ENCODE data around the gene POLD1.

Gene POLD1

GRCh38 chr19:50376166-50377050 is 7.7 kb upstream of the POLD1 start, which contains the start of gene NR1H2:
Gene NR1H2 (plus strand): TSS chr19:50376457. CDS start chr19:50377606, 1,149 bp downstream.
- peaks cover 14% of the 10 kb centered on the region for H3F3A ChIP-seq (ENCODE audit: insufficient read depth)
- peak within 1 kb of the TSS; percentile 97 for H3K4me3 ChIP-seq (ENCODE audit: insufficient read depth, low read length, poor library complexity, severe bottlenecking)
- no peaks in the 10 kb centered on the region for H3K27me3 ChIP-seq (ENCODE audit: low read length)
- no peaks in the 10 kb centered on the region for H3K79me2 ChIP-seq (ENCODE audit: insufficient read depth, low read length)
- TF ChIP-seq CTCF (IDR thresholded peaks at IDR 0.05; ENCODE audit: insufficient read depth, low read length, poor library complexity, severe bottlenecking) (no peak), EZH2phosphoT487 (conservative IDR thresholded peaks at IDR 0.05; ENCODE audit: low read length) (no peak)
- H2AFZ ChIP-seq (ENCODE audit: low read depth, low read length, severe bottlenecking), result peak within 1 kb of the TSS; percentile 96
- no peaks in the 10 kb centered on the region for H3K9me3 ChIP-seq (ENCODE audit: insufficient read depth, low read length)
- H4K20me1 ChIP-seq (ENCODE audit: low read depth, low read length), result no peaks in the 10 kb centered on the region
- peak within 1 kb of the TSS; percentile 93 for H3K9ac ChIP-seq (ENCODE audit: low read length)
- peak within 1 kb of the TSS; percentile 99 for H3K4me2 ChIP-seq (ENCODE audit: low read depth, low read length, poor library complexity, severe bottlenecking)
- H3K27ac ChIP-seq (ENCODE audit: low read depth, low read length), result peak within 1 kb of the TSS; percentile 94
- H3K9me2 ChIP-seq (replicated peaks; ENCODE audit: insufficient read depth, low read length), result no peaks in the 10 kb centered on the region
- H3K36me3 ChIP-seq (ENCODE audit: low read length), result no peaks in the 10 kb centered on the region

GRCh38 chr19:50377051-50377461 is 7.1 kb upstream of the POLD1 start:
- Histone ChIP-seq H3F3A (ENCODE audit: insufficient read depth) (peaks cover 13% of the 10 kb centered on the region), H3K9me2 (replicated peaks; ENCODE audit: insufficient read depth, low read length) (no peaks in the 10 kb centered on the region), H3K4me2 (ENCODE audit: low read depth, low read length, poor library complexity, severe bottlenecking) (peak overlapping the region; percentile 99), H3K4me3 (ENCODE audit: insufficient read depth, low read length, poor library complexity, severe bottlenecking) (peak overlapping the region; percentile 48), H3K79me2 (ENCODE audit: insufficient read depth, low read length) (no peaks in the 10 kb centered on the region), H3K9ac (ENCODE audit: low read length) (no peak overlapping the region), H3K36me3 (ENCODE audit: low read length) (no peaks in the 10 kb centered on the region), H4K20me1 (ENCODE audit: low read depth, low read length) (no peaks in the 10 kb centered on the region), H3K9me3 (ENCODE audit: insufficient read depth, low read length) (no peaks in the 10 kb centered on the region), H2AFZ (ENCODE audit: low read depth, low read length, severe bottlenecking) (no peak overlapping the region), H3K27me3 (ENCODE audit: low read length) (no peaks in the 10 kb centered on the region), H3K27ac (ENCODE audit: low read depth, low read length) (no peak overlapping the region)
- no peak for TF ChIP-seq CTCF (IDR thresholded peaks at IDR 0.05; ENCODE audit: insufficient read depth, low read length, poor library complexity, severe bottlenecking)
- TF ChIP-seq EZH2phosphoT487 (conservative IDR thresholded peaks at IDR 0.05; ENCODE audit: low read length), result no peak

GRCh38 chr19:50377517-50377916 is 6.6 kb upstream of the POLD1 start:
- Histone ChIP-seq H3K4me3 (ENCODE audit: insufficient read depth, low read length, poor library complexity, severe bottlenecking) (no peak overlapping the region), H3K36me3 (ENCODE audit: low read length) (no peaks in the 10 kb centered on the region), H3K79me2 (ENCODE audit: insufficient read depth, low read length) (no peaks in the 10 kb centered on the region), H3K4me2 (ENCODE audit: low read depth, low read length, poor library complexity, severe bottlenecking) (no peak overlapping the region), H3K27ac (ENCODE audit: low read depth, low read length) (no peak overlapping the region), H3K9me2 (replicated peaks; ENCODE audit: insufficient read depth, low read length) (no peaks in the 10 kb centered on the region), H3K27me3 (ENCODE audit: low read length) (no peaks in the 10 kb centered on the region), H2AFZ (ENCODE audit: low read depth, low read length, severe bottlenecking) (no peak overlapping the region), H3F3A (ENCODE audit: insufficient read depth) (peaks cover 12% of the 10 kb centered on the region), H3K9me3 (ENCODE audit: insufficient read depth, low read length) (no peaks in the 10 kb centered on the region), H3K9ac (ENCODE audit: low read length) (no peak overlapping the region), H4K20me1 (ENCODE audit: low read depth, low read length) (no peaks in the 10 kb centered on the region)
- TF ChIP-seq CTCF (IDR thresholded peaks at IDR 0.05; ENCODE audit: insufficient read depth, low read length, poor library complexity, severe bottlenecking) (no peak), EZH2phosphoT487 (conservative IDR thresholded peaks at IDR 0.05; ENCODE audit: low read length) (no peak)
